ENCODE measurements around the gene HLA-DQA1.
"Not testable (repeated sequence)": the region's sequence is repeated elsewhere in the genome, so short reads cannot be mapped to it uniquely, and the experiment has no call there.

The HLA-DQA1 gene

GRCh38 chr6:32637219-32637880 is at the start of gene HLA-DQA1:
Gene HLA-DQA1 (plus strand): TSS chr6:32637406. CDS start chr6:32637459, 53 bp downstream.
- no peak for DNase-seq (ENCODE audit: low read depth)
- TF ChIP-seq CTCF (IDR thresholded peaks at IDR 0.05; ENCODE audit: low read depth, low read length, missing control alignments): no peak
- no peak within 1 kb of the TSS for H3K4me3 ChIP-seq (ENCODE audit: low read depth, low read length)
- in situ Hi-C loops (cut with HindIII; ENCODE audit: low sequenced_read_pairs): no loop called here

GRCh38 chr6:32588156-32588555 is 49.0 kb upstream of the HLA-DQA1 start:
- in situ Hi-C loops (cut with HindIII; ENCODE audit: low sequenced_read_pairs): no loop called here
- no peak for TF ChIP-seq CTCF (IDR thresholded peaks at IDR 0.05; ENCODE audit: low read depth, low read length, missing control alignments)
- H3K4me3 ChIP-seq (ENCODE audit: low read depth, low read length): no peak overlapping the region
- no peak for DNase-seq (ENCODE audit: low read depth)

- H3K4me3 ChIP-seq (ENCODE audit: low read depth, low read length): no peak within 1 kb of the TSS
- DNase-seq (ENCODE audit: low read depth): no peak
- in situ Hi-C loops (cut with HindIII; ENCODE audit: low sequenced_read_pairs): no loop called here
- no peak for TF ChIP-seq CTCF (IDR thresholded peaks at IDR 0.05; ENCODE audit: low read depth, low read length, missing control alignments)
These were observed 47.4 kb upstream of the HLA-DQA1 start, which contains the start of gene HLA-DRB1 for GRCh38 chr6:32589596-32590449. Gene HLA-DRB1 (minus strand): TSS chr6:32589848. CDS start chr6:32589742, 106 bp downstream.

- in situ Hi-C loops (cut with HindIII; ENCODE audit: low sequenced_read_pairs); DNase-seq (ENCODE audit: low read depth); H3K4me3 ChIP-seq (ENCODE audit: low read depth, low read length): not testable (repeated sequence)
These were observed 46.5 kb upstream of the HLA-DQA1 start for GRCh38 chr6:32590713-32591112.

- in situ Hi-C loops (cut with HindIII; ENCODE audit: low sequenced_read_pairs): no loop called here
- no peak for DNase-seq (ENCODE audit: low read depth)
- no peak overlapping the region for H3K4me3 ChIP-seq (ENCODE audit: low read depth, low read length)
- no peak for TF ChIP-seq CTCF (IDR thresholded peaks at IDR 0.05; ENCODE audit: low read depth, low read length, missing control alignments)
These were observed 40.2 kb upstream of the HLA-DQA1 start for GRCh38 chr6:32597024-32597423.

- DNase-seq (ENCODE audit: low read depth): no peak
- in situ Hi-C loops (cut with HindIII; ENCODE audit: low sequenced_read_pairs): no loop called here
- TF ChIP-seq CTCF (IDR thresholded peaks at IDR 0.05; ENCODE audit: low read depth, low read length, missing control alignments): no peak
- H3K4me3 ChIP-seq (ENCODE audit: low read depth, low read length): no peak overlapping the region
These were observed 34.8 kb upstream of the HLA-DQA1 start for GRCh38 chr6:32602383-32602782.

GRCh38 chr6:32603222-32603621 is 34.0 kb upstream of the HLA-DQA1 start:
- DNase-seq (ENCODE audit: low read depth): no peak
- in situ Hi-C loops (cut with HindIII; ENCODE audit: low sequenced_read_pairs): no loop called here
- no peak overlapping the region for H3K4me3 ChIP-seq (ENCODE audit: low read depth, low read length)
- TF ChIP-seq CTCF (IDR thresholded peaks at IDR 0.05; ENCODE audit: low read depth, low read length, missing control alignments): no peak

All from astrocyte of the cerebellum (primary cell).